SK-N-SH (cell line): ENCODE data around the gene UBASH3B. TPM values are rescaled to one million over a fixed set of nuclear protein-coding genes. Genes with fewer than 3 reads are reported as not detected.

Source experiments
- CTCF ChIA-PET: fragments of 300-600, 350-600 bp; formaldehyde crosslinking; extraction: SDS; loops from one replicate; lab custom pipeline; 2021; lab: Yijun Ruan, JAX
- POLR2A ChIA-PET: fragments of 350-600 bp; sonication (Branson Sonifier 250); formaldehyde crosslinking; extraction: SDS; loops from one replicate; lab custom pipeline; 2020; ENCODE audit warnings: antibody characterized with exemption, inconsistent platforms; lab: Yijun Ruan, JAX
- DNase-seq: peaks from one replicate; pipeline ENCODE4 v3.0.0; 2012
- H2AFZ ChIP-seq: fragments of 200-600 bp; sonication (generic); 2 replicates; pipeline ENCODE4 v1.8.1; 2016; ENCODE audit warnings: antibody characterized with exemption, mild to moderate bottlenecking, low read depth
- H3F3A ChIP-seq: fragments of 200-600 bp; sonication (generic); replicated peaks from 2 replicates; pipeline ENCODE3; 2016; ENCODE audit warnings: antibody characterized with exemption, mild to moderate bottlenecking; ENCODE audit not compliant: insufficient read depth
- H3K27ac ChIP-seq, 2 experiments: fragments of 200-500 bp in 1 of 2; fragments of 200-600 bp in 1 of 2; sonication (Bioruptor generic) in 1 of 2; sonication (generic), shearing (Covaris generic) in 1 of 2; 2 replicates each; pipeline versions ENCODE4 v1.5.1 to v1.6.1; 2014 to 2016; ENCODE audit warnings: low read depth in 2 of 2, inconsistent platforms in 1 of 2, low read length in 1 of 2, mild to moderate bottlenecking in 1 of 2, mixed read lengths in 1 of 2
- H3K27me3 ChIP-seq: fragments of 200-600 bp; sonication (generic), shearing (Covaris generic); 2 replicates; pipeline ENCODE4 v1.6.1; 2016; ENCODE audit warnings: mixed run types; ENCODE audit not compliant: insufficient read depth
- H3K36me3 ChIP-seq, 2 experiments: fragments of 200-500 bp in 1 of 2; fragments of 200-600 bp in 1 of 2; sonication (Bioruptor generic) in 1 of 2; sonication (generic) in 1 of 2; replicated peaks in 1 of 2; 2 replicates each; pipeline versions ENCODE3 to v1.5.1; 2014 to 2016; ENCODE audit warnings: low read length in 1 of 2, mild to moderate bottlenecking in 1 of 2; ENCODE audit not compliant: insufficient read depth in 2 of 2, control insufficient read depth in 1 of 2
- H3K4me1 ChIP-seq, 2 experiments: fragments of 200-500 bp in 1 of 2; fragments of 200-600 bp in 1 of 2; sonication (Bioruptor generic) in 1 of 2; sonication (generic), shearing (Covaris generic) in 1 of 2; 2 replicates each; pipeline versions ENCODE4 v1.5.1 to v1.6.1; 2014 to 2016; ENCODE audit warnings: low read depth in 1 of 2, low read length in 1 of 2, mixed run types in 1 of 2; ENCODE audit not compliant: insufficient read depth in 2 of 2, control insufficient read depth in 1 of 2
- H3K4me2 ChIP-seq: fragments of 200-600 bp; sonication (generic), shearing (Covaris generic); 2 replicates; pipeline ENCODE4 v1.6.1; 2017; ENCODE audit warnings: mixed run types
- H3K4me3 ChIP-seq, 2 experiments: fragments of 200-500 bp in 1 of 2; fragments of 200-600 bp in 1 of 2; sonication (Bioruptor generic) in 1 of 2; sonication (generic), shearing (Covaris generic) in 1 of 2; 2 replicates each; pipeline versions ENCODE4 v1.5.1 to v1.8.1; 2014 to 2016; ENCODE audit warnings: low read depth in 2 of 2, inconsistent platforms in 1 of 2, low read length in 1 of 2, mild to moderate bottlenecking in 1 of 2, mixed read lengths in 1 of 2, moderate library complexity in 1 of 2
- H3K79me2 ChIP-seq: fragments of 200-600 bp; sonication (generic); 2 replicates; pipeline ENCODE4 v1.8.1; 2017; ENCODE audit warnings: mild to moderate bottlenecking; ENCODE audit not compliant: insufficient read depth
- H3K9ac ChIP-seq: fragments of 200-600 bp; sonication (generic); 2 replicates; pipeline ENCODE4 v1.6.1; 2017; ENCODE audit warnings: mixed run types
- H3K9me2 ChIP-seq: fragments of 200-600 bp; sonication (generic); 2 replicates; pipeline ENCODE4 v1.6.1; 2017; ENCODE audit warnings: mixed run types
- H3K9me3 ChIP-seq: fragments of 200-600 bp; sonication (generic); 2 replicates; pipeline ENCODE4 v1.6.1; 2017; ENCODE audit warnings: mixed run types, mild to moderate bottlenecking, moderate library complexity
- H4K20me1 ChIP-seq: fragments of 200-600 bp; sonication (generic); 2 replicates; pipeline ENCODE4 v1.6.1; 2017; ENCODE audit warnings: mild to moderate bottlenecking, mixed run types; ENCODE audit not compliant: insufficient read depth
- CHD2 ChIP-seq: fragments of 150-350 bp; IDR thresholded peaks from 2 replicates; pipeline ENCODE4 v1.6.1; 2018; ENCODE audit warnings: low read length; ENCODE audit not compliant: partially characterized antibody
- EZH2phosphoT487 ChIP-seq: fragments of 200-600 bp; sonication (generic); IDR thresholded peaks from 2 replicates; pipeline ENCODE4 v1.6.1; 2017; ENCODE audit warnings: low read depth, mixed run types, mild to moderate bottlenecking, antibody characterized with exemption, moderate library complexity, borderline replicate concordance
- FOSL2 ChIP-seq: IDR thresholded peaks from 2 replicates; pipeline ENCODE4 v1.4.0; 2012; ENCODE audit warnings: low read depth, mild to moderate bottlenecking, moderate library complexity, borderline replicate concordance
- GATA2 ChIP-seq: sonication (generic); formaldehyde crosslinking; IDR thresholded peaks from 2 replicates; pipeline ENCODE4 v1.5.0; 2020; ENCODE audit warnings: mild to moderate bottlenecking, missing genetic modification reagents
- JUND ChIP-seq: IDR thresholded peaks from 2 replicates; pipeline ENCODE4 v1.4.0; 2012
- SMC3 ChIP-seq: IDR thresholded peaks from 2 replicates; pipeline ENCODE4 v1.6.1; 2012; ENCODE audit warnings: low read depth, low read length, improper control_type of control experiment
- TAF1 ChIP-seq: IDR thresholded peaks from 2 replicates; pipeline ENCODE4 v1.6.1; 2012; ENCODE audit warnings: low read depth, mild to moderate bottlenecking, low read length, moderate library complexity, borderline replicate concordance
- TCF12 ChIP-seq: IDR thresholded peaks from 2 replicates; pipeline ENCODE4 v1.4.0; 2012
- TEAD4 ChIP-seq: IDR thresholded peaks from 2 replicates; pipeline ENCODE4 v1.4.0; 2012; ENCODE audit warnings: mild to moderate bottlenecking, borderline replicate concordance; ENCODE audit not compliant: insufficient read depth
- WGBS: methylation state at CpG from one replicate; pipeline ENCODE4 v1.1.6; 2017; ENCODE audit warnings: low lambda C conversion rate; 5-methylcytosine and 5-hydroxymethylcytosine counted together
- polyA plus RNA-seq, 3 experiments: library from polyadenylated mRNA; depleted of rRNA; stranded (reverse); fragments of >200 nt; gene quantifications; 2 replicates each; pipeline ENCODE4 v1.2.3, GENCODE V29; 2012

UBASH3B gene
- polyA plus RNA-seq, 1 of the 3 experiments (the other 2 are of a cell fraction) = 10.4 TPM

GRCh38 chr11:122784325-122784955, 128.9 kb downstream of the UBASH3B start (continued):
- TF ChIP-seq TAF1 = no peak
- TF ChIP-seq SMC3 = no peak
- TF ChIP-seq JUND = peak; percentile 40; the same call in 1 of the 2 replicates
- TF ChIP-seq FOSL2 = peak; percentile 71; the same call in 1 of the 2 replicates
- TF ChIP-seq TEAD4 = no peak
- TF ChIP-seq EZH2phosphoT487 = no peak
- no peak for TF ChIP-seq GATA2
- no peak for TF ChIP-seq TCF12

- Histone ChIP-seq H3K9me2 (no peaks in the 10 kb centered on the region), H3K27me3 (no peaks in the 10 kb centered on the region), H3K79me2 (no peaks in the 10 kb centered on the region), H3K27ac (peak overlapping the region in 1 of 2 experiments; percentile 81; a peak in 2 of 4 replicates), H3K4me3 (no peak overlapping the region), H3K4me1 (peaks cover 3 to 19% of the 10 kb centered on the region in 2 experiments; a peak in 3 of 4 replicates), H3K9ac (no peak overlapping the region), H3K4me2 (no peak overlapping the region), H3K9me3 (no peaks in the 10 kb centered on the region), H4K20me1 (no peaks in the 10 kb centered on the region), H3F3A (peaks cover 26% of the 10 kb centered on the region), H2AFZ (no peak overlapping the region), H3K36me3 (peaks cover 0 to 13% of the 10 kb centered on the region in 2 experiments)
- no peak for DNase-seq
- ChIA-PET CTCF (interaction anchor here (1.0 to 7.0 kb wide), 3 partner anchors 68 to 205 kb away, joined by 3 to 99 read pairs (median 5); no protein-coding TSS in a partner anchor), POLR2A (no interaction called here)
- whole genome bisulfite sequencing = 87% methylated on average over 13 of the region's 13 CpGs
- TF ChIP-seq TAF1 = no peak
- TF ChIP-seq SMC3 = peak; percentile 8; the same call in 1 of the 2 replicates
- no peak for TF ChIP-seq CHD2
Measured at GRCh38 chr11:122785031-122785541, 129.6 kb downstream of the UBASH3B start.

- no peak overlapping the region for H3K4me3 ChIP-seq
Measured at GRCh38 chr11:122786896-122787295, 131.4 kb downstream of the UBASH3B start.

More at GRCh38 chr11:122786896-122787295, 131.4 kb downstream of the UBASH3B start:
- peaks cover 0 to 23% of the 10 kb centered on the region in 2 experiments; a peak in 3 of 4 replicates for H3K4me1 ChIP-seq
- no peaks in the 10 kb centered on the region for H3K79me2 ChIP-seq
- H3K27me3 ChIP-seq = no peaks in the 10 kb centered on the region
- DNase-seq = no peak
- H3K9me2 ChIP-seq = no peaks in the 10 kb centered on the region
- no peak for TF ChIP-seq TEAD4
- ChIA-PET CTCF (interaction anchor here (0.5 to 3.9 kb wide), 8 partner anchors 10 to 159 kb away, joined by 3 to 25 read pairs (median 4); no protein-coding TSS in a partner anchor), POLR2A (no interaction called here)
- H3K9me3 ChIP-seq = no peaks in the 10 kb centered on the region
- 97% methylated on average over 7 of the region's 7 CpGs for WGBS
- H3K4me2 ChIP-seq = no peak overlapping the region
- H4K20me1 ChIP-seq = no peaks in the 10 kb centered on the region
- no peak overlapping the region for H3K27ac ChIP-seq
- no peak overlapping the region for H2AFZ ChIP-seq
- H3K36me3 ChIP-seq = peaks cover 0 to 13% of the 10 kb centered on the region in 2 experiments
- H3K9ac ChIP-seq = no peak overlapping the region
- peaks cover 31% of the 10 kb centered on the region for H3F3A ChIP-seq
